Colonic mucosa (tissue), 4 donors: ENCODE measurements around the gene NALCN. TPM values are rescaled to one million over a fixed set of nuclear protein-coding genes. Genes with fewer than 3 reads are reported as not detected.

Experiments
- DNase-seq: peaks from one replicate; pipeline ENCODE4 v3.0.0-alpha.2; 2020
- H3K27ac ChIP-seq: fragments of 200-600 bp; one replicate; pipeline ENCODE4 v1.8.0; 2021
- H3K27me3 ChIP-seq: fragments of 200-600 bp; one replicate; pipeline ENCODE4 v1.8.0; 2021
- H3K36me3 ChIP-seq: fragments of 200-600 bp; one replicate; pipeline ENCODE4 v1.8.0; 2021
- H3K4me1 ChIP-seq: fragments of 200-600 bp; one replicate; pipeline ENCODE4 v1.8.0; 2021; ENCODE audit warnings: mild to moderate bottlenecking
- H3K4me3 ChIP-seq: fragments of 200-600 bp; one replicate; pipeline ENCODE4 v1.8.0; 2021
- H3K9ac ChIP-seq, 2 donors: one replicate each; pipeline ENCODE4 v1.7.0; 2013; ENCODE audit warnings: control low read depth in 2 of 2, low read depth in 2 of 2, low read length in 2 of 2
- H3K9me3 ChIP-seq: fragments of 200-600 bp; one replicate; pipeline ENCODE4 v1.8.0; 2021
- intact Hi-C: fragments of 100-400 bp; cut with DNase I; formaldehyde crosslinking; loops from one replicate; pipeline ENCODE4 v1.14.1; 2022
- total RNA-seq, 2 donors: library from RNA; stranded (reverse); fragmentation: NEBNext Ultra II Directional in 1 of 2; extraction: Animal tissue kit (Norgen Biotek cat#: 25700) in 1 of 2; gene quantifications; one replicate each; pipeline ENCODE4 v1.2.1, GENCODE V29; 2021
- TF ChIP-seq, protein P1 (sequence below): fragments of 200-600 bp; IDR thresholded peaks from one replicate; pipeline ENCODE4 v1.8.0; 2022; ENCODE audit warnings: antibody characterized with exemption, mild to moderate bottlenecking
- donor health status: healthy.
- donor health status: DM: no; HTN: no; CAD: no.
- donor health status: DM: no; HTN: no; CAD: no.

The NALCN gene
- total RNA-seq, 2 donors from 2014 or later, result 0.22 to 0.27 TPM

DNA sequence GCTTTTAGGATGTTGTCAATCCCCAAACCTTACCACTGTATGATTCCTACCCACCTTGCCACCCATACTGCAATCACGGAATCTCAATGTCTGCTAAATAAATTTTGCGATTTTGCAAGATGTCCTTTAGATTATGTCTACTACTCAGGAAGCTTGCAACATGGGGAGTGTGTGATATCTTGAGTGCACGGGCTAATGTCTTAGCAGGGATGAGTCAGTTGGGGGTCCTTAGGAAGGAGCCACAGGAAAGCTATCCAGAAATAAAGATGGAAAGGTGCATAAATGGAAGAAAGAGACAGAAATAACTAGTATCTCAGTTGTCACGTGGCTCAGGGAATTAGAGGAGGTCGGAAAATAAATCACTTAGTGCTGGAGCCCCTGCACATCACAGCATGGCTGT is 77.1 kb downstream of the NALCN start:
- Histone ChIP-seq H3K9ac (no peak overlapping the region), H3K27ac (no peak overlapping the region), H3K4me1 (no peaks in the 10 kb centered on the region), H3K9me3 (no peaks in the 10 kb centered on the region), H3K4me3 (no peak overlapping the region), H3K36me3 (no peaks in the 10 kb centered on the region), H3K27me3 (no peaks in the 10 kb centered on the region)
- TF ChIP-seq, protein P1, sequence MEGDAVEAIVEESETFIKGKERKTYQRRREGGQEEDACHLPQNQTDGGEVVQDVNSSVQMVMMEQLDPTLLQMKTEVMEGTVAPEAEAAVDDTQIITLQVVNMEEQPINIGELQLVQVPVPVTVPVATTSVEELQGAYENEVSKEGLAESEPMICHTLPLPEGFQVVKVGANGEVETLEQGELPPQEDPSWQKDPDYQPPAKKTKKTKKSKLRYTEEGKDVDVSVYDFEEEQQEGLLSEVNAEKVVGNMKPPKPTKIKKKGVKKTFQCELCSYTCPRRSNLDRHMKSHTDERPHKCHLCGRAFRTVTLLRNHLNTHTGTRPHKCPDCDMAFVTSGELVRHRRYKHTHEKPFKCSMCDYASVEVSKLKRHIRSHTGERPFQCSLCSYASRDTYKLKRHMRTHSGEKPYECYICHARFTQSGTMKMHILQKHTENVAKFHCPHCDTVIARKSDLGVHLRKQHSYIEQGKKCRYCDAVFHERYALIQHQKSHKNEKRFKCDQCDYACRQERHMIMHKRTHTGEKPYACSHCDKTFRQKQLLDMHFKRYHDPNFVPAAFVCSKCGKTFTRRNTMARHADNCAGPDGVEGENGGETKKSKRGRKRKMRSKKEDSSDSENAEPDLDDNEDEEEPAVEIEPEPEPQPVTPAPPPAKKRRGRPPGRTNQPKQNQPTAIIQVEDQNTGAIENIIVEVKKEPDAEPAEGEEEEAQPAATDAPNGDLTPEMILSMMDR, result no peak
- intact Hi-C loops, result no loop called here
- DNase-seq, result no peak

DNA sequence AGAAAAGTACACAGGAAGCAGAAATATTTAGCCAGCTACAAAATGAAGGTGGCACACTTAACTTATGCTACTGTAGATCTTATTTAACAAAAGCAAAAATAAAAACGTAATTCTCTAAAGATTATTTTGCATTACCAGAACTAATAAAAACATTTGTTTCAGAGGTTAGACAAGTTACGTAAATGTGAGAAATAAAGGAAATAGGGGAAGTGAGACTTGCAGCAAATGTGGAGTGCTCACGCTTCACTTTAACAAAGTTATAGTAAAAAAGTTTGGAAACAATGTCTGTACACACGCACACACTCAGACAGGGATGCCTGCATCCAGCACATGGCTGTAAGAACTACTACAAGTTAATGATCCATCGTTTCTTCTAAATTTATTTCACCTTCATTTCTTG is 83.7 kb downstream of the NALCN start:
- Histone ChIP-seq H3K27me3 (no peaks in the 10 kb centered on the region), H3K4me3 (no peak overlapping the region)

DNA sequence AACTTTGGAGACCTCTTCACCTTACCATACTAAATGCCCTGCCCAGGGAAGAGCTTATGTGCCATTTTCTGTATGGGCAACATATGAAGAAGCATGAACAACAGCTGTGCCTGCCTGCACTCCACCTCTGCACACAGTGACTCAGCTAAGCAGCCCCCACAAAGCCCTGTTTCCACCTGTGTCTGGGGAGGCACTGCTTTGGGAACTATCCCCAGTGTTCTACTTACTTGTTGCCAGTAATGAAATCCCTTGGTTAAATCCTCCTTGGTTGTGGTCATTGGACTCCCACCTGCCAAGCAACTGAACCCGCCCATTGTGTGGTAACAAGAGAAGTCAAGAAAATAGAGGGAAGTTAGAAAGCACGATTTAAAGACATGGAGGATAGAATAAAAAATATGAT is 84.6 kb downstream of the NALCN start:
- no peaks in the 10 kb centered on the region for H3K4me1 ChIP-seq
- H3K4me3 ChIP-seq, result no peak overlapping the region
- no peaks in the 10 kb centered on the region for H3K9me3 ChIP-seq
- TF ChIP-seq, protein P1, result no peak
- no peak overlapping the region for H3K27ac ChIP-seq
- no peaks in the 10 kb centered on the region for H3K36me3 ChIP-seq
- no peak for DNase-seq
- intact Hi-C loops, result no loop called here
- no peak overlapping the region for H3K9ac ChIP-seq
- H3K27me3 ChIP-seq, result no peaks in the 10 kb centered on the region

More for the DNA sequence above, 83.7 kb downstream of the NALCN start:
- Histone ChIP-seq H3K27ac (no peak overlapping the region), H3K9me3 (no peaks in the 10 kb centered on the region), H3K36me3 (no peaks in the 10 kb centered on the region), H3K4me1 (no peaks in the 10 kb centered on the region), H3K9ac (no peak overlapping the region)
- intact Hi-C loops, result no loop called here
- TF ChIP-seq, protein P1, result no peak
- no peak for DNase-seq

DNA sequence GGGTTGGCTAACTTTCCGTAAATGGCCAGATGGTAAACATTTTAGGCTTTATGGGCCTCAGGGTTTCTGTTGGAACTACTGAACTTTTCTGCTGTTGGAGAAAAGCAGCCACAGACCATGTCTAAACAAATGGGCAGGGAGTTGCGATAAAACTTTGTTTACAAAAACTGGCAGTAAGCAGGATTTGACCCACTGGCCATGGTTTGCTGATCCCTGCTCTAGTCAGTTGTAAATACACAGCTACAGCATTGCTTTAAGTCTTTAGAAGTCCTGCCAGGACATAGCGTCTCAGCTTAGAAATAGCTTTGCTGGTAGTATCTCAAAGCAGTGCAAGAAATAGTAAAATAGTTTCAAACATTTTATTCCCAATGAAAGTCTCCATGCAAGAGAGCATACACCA is 88.4 kb downstream of the NALCN start:
- H3K36me3 ChIP-seq, result no peaks in the 10 kb centered on the region
- H3K4me3 ChIP-seq, result no peak overlapping the region
- H3K27ac ChIP-seq, result no peak overlapping the region
- H3K9me3 ChIP-seq, result no peaks in the 10 kb centered on the region
- intact Hi-C loops, result no loop called here
- no peaks in the 10 kb centered on the region for H3K4me1 ChIP-seq
- TF ChIP-seq, protein P1, result no peak
- DNase-seq, result no peak
- no peaks in the 10 kb centered on the region for H3K27me3 ChIP-seq
- no peak overlapping the region for H3K9ac ChIP-seq

DNA sequence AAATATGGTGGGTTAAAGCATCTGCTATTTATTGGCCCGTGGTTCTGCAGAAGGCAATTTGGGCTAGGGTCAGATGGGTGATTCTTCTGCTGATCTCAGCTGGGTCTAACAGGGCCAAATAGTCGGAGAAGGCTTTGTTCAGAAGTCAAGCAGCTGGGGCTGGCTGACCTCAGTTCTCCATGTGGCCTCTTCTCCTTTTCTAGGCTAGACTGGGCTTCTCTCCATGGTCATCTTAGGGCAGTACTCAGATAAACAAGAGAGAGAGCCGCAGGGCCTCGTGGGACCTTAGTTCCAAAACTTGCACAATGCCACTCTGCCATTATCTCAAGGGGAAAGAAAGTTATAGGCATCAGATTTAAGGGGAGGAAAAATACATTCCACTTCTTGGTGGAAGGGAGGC is 89.6 kb downstream of the NALCN start:
- H3K27ac ChIP-seq, result no peak overlapping the region
- no peaks in the 10 kb centered on the region for H3K36me3 ChIP-seq
- no peak for DNase-seq
- H3K27me3 ChIP-seq, result no peaks in the 10 kb centered on the region
- intact Hi-C loops, result no loop called here
- H3K9ac ChIP-seq, result no peak overlapping the region
- no peak overlapping the region for H3K4me3 ChIP-seq
- H3K9me3 ChIP-seq, result no peaks in the 10 kb centered on the region
- H3K4me1 ChIP-seq, result no peaks in the 10 kb centered on the region
- TF ChIP-seq, protein P1, result no peak

DNA sequence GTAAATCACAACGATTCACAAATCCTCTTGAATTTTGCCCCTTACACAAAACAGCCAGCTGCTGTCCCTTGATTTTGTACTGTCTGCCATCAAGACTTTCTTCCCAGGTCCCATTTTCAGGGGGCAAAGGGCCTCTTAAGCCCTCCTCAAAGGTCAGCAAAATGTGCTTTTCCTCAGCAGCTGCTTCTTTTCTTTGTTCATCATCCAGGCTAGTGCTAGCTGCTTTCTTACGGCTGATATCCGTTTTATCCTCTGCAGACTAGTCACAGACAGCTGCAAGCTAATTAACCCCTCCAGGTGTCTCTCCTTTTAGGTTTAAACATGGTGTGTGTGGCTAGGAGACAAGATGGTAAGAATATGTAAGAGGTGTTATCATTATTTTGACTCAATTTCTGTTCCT is 90.9 kb downstream of the NALCN start:
- Histone ChIP-seq H3K4me1 (no peaks in the 10 kb centered on the region), H3K27ac (no peak overlapping the region), H3K4me3 (no peak overlapping the region), H3K9ac (no peak overlapping the region), H3K9me3 (no peaks in the 10 kb centered on the region), H3K36me3 (no peaks in the 10 kb centered on the region), H3K27me3 (no peaks in the 10 kb centered on the region)
- TF ChIP-seq, protein P1, result no peak
- DNase-seq, result no peak
- intact Hi-C loops, result no loop called here
